Endothelial cell of umbilical vein (primary cell): ENCODE data around the gene SWAP70.

ENCODE experiments used
- POLR2A ChIP-seq: IDR thresholded peaks from 2 replicates; pipeline ENCODE4 v1.6.1; 2012; ENCODE audit warnings: low read depth, mild to moderate bottlenecking, control low read depth, low read length
- TF ChIP-seq, protein P1 (sequence below), 2 donors: IDR thresholded peaks; 1 replicate in 1 of 2; 2 replicates in 1 of 2; pipeline ENCODE4 v1.5.1; 2011; ENCODE audit warnings: low read length in 2 of 2, mild to moderate bottlenecking in 2 of 2, moderate library complexity in 2 of 2, control low read depth in 1 of 2, inconsistent platforms in 1 of 2, low read depth in 1 of 2; ENCODE audit not compliant: insufficient read depth in 1 of 2; ENCODE audit errors: extremely low read depth in 1 of 2
- TF ChIP-seq, protein P2 (sequence below): IDR thresholded peaks from 2 replicates; pipeline ENCODE4 v1.6.1; 2011; ENCODE audit not compliant: insufficient read depth, insufficient read length

DNA sequence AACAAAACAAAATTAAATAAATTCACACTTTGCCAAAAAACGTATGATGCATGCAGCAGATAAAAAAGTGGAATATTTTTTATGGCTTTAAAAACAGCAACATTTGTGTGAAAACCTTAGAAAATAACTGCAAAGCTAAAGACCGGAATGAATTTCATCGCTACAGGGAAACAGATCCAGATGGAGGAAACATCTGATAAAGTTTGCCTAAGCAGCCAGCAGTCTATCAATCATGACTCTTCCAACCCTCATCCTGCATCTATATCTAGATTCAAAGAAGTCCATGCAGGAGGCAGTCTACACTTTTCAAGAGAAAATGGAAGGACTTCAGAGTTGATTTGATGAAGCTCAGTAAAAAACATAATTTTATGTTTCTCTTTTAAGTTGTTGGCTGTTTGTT is 126.8 kb downstream of the SWAP70 start:
- TF ChIP-seq, protein P1, sequence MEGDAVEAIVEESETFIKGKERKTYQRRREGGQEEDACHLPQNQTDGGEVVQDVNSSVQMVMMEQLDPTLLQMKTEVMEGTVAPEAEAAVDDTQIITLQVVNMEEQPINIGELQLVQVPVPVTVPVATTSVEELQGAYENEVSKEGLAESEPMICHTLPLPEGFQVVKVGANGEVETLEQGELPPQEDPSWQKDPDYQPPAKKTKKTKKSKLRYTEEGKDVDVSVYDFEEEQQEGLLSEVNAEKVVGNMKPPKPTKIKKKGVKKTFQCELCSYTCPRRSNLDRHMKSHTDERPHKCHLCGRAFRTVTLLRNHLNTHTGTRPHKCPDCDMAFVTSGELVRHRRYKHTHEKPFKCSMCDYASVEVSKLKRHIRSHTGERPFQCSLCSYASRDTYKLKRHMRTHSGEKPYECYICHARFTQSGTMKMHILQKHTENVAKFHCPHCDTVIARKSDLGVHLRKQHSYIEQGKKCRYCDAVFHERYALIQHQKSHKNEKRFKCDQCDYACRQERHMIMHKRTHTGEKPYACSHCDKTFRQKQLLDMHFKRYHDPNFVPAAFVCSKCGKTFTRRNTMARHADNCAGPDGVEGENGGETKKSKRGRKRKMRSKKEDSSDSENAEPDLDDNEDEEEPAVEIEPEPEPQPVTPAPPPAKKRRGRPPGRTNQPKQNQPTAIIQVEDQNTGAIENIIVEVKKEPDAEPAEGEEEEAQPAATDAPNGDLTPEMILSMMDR (IDR thresholded peaks at IDR 0.05; ENCODE audit: extremely low read depth in 1 of 2, insufficient read depth in 1 of 2, low read depth in 1 of 2, low read length in 2 of 2), result no peak
- TF ChIP-seq POLR2A, result no peak
- TF ChIP-seq, protein P2, sequence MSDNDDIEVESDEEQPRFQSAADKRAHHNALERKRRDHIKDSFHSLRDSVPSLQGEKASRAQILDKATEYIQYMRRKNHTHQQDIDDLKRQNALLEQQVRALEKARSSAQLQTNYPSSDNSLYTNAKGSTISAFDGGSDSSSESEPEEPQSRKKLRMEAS, result no peak
